ENCODE data around the gene CX3CL1. TPM values are rescaled to one million over a fixed set of nuclear protein-coding genes. Genes with fewer than 3 reads are reported as not detected.

The CX3CL1 gene
- polyA plus RNA-seq, 1 donor (not counting 4 experiments of a cell fraction or from before 2014, with no cell fraction given), result 0.47 TPM

- dilution Hi-C loops (cut with MboI; ENCODE audit: extremely low pct_ligation_motif_present, low sequenced_read_pairs), result no loop called here
Observed at GRCh38 chr16:57401943-57402640, 29.8 kb downstream of the CX3CL1 start.

DNA sequence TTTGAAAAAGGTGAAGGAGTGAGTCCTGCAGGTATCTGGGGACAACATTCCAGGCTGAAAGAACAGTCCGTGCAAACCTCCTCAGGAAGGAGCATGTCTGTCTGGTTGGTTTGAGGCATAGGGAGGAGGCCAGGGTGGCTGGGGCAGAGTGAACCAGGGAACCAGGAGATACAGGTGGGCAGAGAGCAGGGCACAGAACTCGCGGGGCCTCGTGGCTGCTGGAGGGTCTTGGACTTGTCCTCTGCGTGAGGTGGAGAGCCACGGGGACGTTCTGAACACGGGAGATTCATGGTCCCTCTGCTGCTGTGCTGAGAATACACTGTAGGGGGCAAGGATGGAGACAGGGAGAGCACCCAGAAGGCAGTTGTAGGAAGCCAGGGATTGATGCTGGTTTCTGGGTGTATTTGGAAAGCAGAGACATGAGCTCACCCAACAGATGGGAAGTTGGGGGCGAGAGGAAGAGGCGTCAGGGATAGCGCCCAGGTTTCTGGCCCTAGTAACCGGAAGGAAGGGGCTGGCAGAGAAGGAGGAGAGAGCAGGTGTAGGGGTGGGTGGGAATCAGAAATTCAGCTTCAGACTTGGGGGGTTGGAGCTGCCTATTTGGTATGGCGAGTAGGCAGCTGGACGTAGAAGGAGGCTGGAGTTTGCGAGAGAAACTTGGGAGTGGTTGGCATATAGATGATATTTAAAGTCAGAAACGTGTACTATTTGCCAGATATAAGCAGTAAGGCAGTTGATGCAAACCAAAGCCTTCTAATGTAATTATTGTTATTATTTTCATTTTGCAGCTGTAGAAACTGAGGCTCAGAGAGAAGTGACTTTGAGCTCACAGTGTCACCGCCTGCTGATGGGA, 31.9 kb downstream of the CX3CL1 start, which contains the start of gene CCL17:
Gene CCL17 (plus strand): TSS at position 803 of the 853 bp plus-strand sequence. CDS start 9,166 bp downstream, outside the sequence.
- Histone ChIP-seq H3K27me3 (ENCODE audit: control insufficient read depth, extremely low read depth, insufficient read depth, low read length) (peaks cover 14% of the 10 kb centered on the region), H3K9me3 (ENCODE audit: control insufficient read depth, low read depth, low read length) (peaks cover 1% of the 10 kb centered on the region), H3K9ac (ENCODE audit: control insufficient read depth, extremely low read depth, insufficient read depth, low read length) (no peak within 1 kb of the TSS), H3K9me1 (ENCODE audit: control insufficient read depth, extremely low read depth, insufficient read depth, low read length) (no peaks in the 10 kb centered on the region), H3K36me3 (ENCODE audit: control insufficient read depth in 2 of 2, extremely low read depth in 1 of 2, insufficient read depth in 2 of 2, low read length in 2 of 2) (no peaks in the 10 kb centered on the region), H3K4me3 (ENCODE audit: control insufficient read depth in 2 of 3, extremely low read depth in 1 of 3, insufficient read depth in 2 of 3, low read depth in 1 of 3, low read length in 3 of 3) (no peak within 1 kb of the TSS), H4K20me1 (ENCODE audit: control insufficient read depth, extremely low read depth, insufficient read depth, low read length) (no peaks in the 10 kb centered on the region), H2AFZ (ENCODE audit: control insufficient read depth, low read length) (no peak within 1 kb of the TSS), H3K4me1 (ENCODE audit: control insufficient read depth, extremely low read depth, insufficient read depth, low read length) (peaks cover 3% of the 10 kb centered on the region), H3K4me2 (ENCODE audit: control insufficient read depth, extremely low read depth, insufficient read depth, low read depth, low read length) (no peak within 1 kb of the TSS), H3K79me2 (ENCODE audit: control insufficient read depth, insufficient read depth, low read length) (no peaks in the 10 kb centered on the region), H3K27ac (ENCODE audit: control insufficient read depth, insufficient read depth, low read length) (no peak within 1 kb of the TSS)
- DNase-seq (ENCODE audit: low read depth, low spot score) (no peak), FAIRE-seq (no peak)
- dilution Hi-C loops (cut with MboI; ENCODE audit: extremely low pct_ligation_motif_present, low sequenced_read_pairs), result no loop called here
- TF ChIP-seq EZH2 (IDR thresholded peaks at IDR 0.05; ENCODE audit: low read length), result no peak
- TF ChIP-seq, protein P1, sequence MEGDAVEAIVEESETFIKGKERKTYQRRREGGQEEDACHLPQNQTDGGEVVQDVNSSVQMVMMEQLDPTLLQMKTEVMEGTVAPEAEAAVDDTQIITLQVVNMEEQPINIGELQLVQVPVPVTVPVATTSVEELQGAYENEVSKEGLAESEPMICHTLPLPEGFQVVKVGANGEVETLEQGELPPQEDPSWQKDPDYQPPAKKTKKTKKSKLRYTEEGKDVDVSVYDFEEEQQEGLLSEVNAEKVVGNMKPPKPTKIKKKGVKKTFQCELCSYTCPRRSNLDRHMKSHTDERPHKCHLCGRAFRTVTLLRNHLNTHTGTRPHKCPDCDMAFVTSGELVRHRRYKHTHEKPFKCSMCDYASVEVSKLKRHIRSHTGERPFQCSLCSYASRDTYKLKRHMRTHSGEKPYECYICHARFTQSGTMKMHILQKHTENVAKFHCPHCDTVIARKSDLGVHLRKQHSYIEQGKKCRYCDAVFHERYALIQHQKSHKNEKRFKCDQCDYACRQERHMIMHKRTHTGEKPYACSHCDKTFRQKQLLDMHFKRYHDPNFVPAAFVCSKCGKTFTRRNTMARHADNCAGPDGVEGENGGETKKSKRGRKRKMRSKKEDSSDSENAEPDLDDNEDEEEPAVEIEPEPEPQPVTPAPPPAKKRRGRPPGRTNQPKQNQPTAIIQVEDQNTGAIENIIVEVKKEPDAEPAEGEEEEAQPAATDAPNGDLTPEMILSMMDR (optimal IDR thresholded peaks at IDR 0.05 in 1 of 3, IDR thresholded peaks at IDR 0.05 in 1 of 3, conservative IDR thresholded peaks at IDR 0.05 in 1 of 3; ENCODE audit: extremely low read depth in 1 of 3, insufficient read depth in 2 of 3, low read length in 3 of 3), result no peak

More at GRCh38 chr16:57401943-57402640, 29.8 kb downstream of the CX3CL1 start:
- no peaks in the 10 kb centered on the region for H4K20me1 ChIP-seq (ENCODE audit: control insufficient read depth, extremely low read depth, insufficient read depth, low read length)
- H3K4me2 ChIP-seq (ENCODE audit: control insufficient read depth, extremely low read depth, insufficient read depth, low read depth, low read length), result no peak overlapping the region
- no peak overlapping the region for H2AFZ ChIP-seq (ENCODE audit: control insufficient read depth, low read length)
- H3K36me3 ChIP-seq (ENCODE audit: control insufficient read depth in 2 of 2, extremely low read depth in 1 of 2, insufficient read depth in 2 of 2, low read length in 2 of 2), result no peaks in the 10 kb centered on the region
- no peaks in the 10 kb centered on the region for H3K9me3 ChIP-seq (ENCODE audit: control insufficient read depth, low read depth, low read length)
- FAIRE-seq (no peak), DNase-seq (ENCODE audit: low read depth, low spot score) (no peak)
- H3K4me3 ChIP-seq (ENCODE audit: control insufficient read depth in 2 of 3, extremely low read depth in 1 of 3, insufficient read depth in 2 of 3, low read depth in 1 of 3, low read length in 3 of 3), result no peak overlapping the region
- H3K27ac ChIP-seq (ENCODE audit: control insufficient read depth, insufficient read depth, low read length), result no peak overlapping the region
- peaks cover 3% of the 10 kb centered on the region for H3K4me1 ChIP-seq (ENCODE audit: control insufficient read depth, extremely low read depth, insufficient read depth, low read length)
- no peak overlapping the region for H3K9ac ChIP-seq (ENCODE audit: control insufficient read depth, extremely low read depth, insufficient read depth, low read length)
- TF ChIP-seq, protein P1 (optimal IDR thresholded peaks at IDR 0.05 in 1 of 3, IDR thresholded peaks at IDR 0.05 in 1 of 3, conservative IDR thresholded peaks at IDR 0.05 in 1 of 3; ENCODE audit: extremely low read depth in 1 of 3, insufficient read depth in 2 of 3, low read length in 3 of 3), result no peak
- no peak for TF ChIP-seq EZH2 (IDR thresholded peaks at IDR 0.05; ENCODE audit: low read length)
- no peaks in the 10 kb centered on the region for H3K79me2 ChIP-seq (ENCODE audit: control insufficient read depth, insufficient read depth, low read length)
- H3K27me3 ChIP-seq (ENCODE audit: control insufficient read depth, extremely low read depth, insufficient read depth, low read length), result peaks cover 15% of the 10 kb centered on the region
- no peaks in the 10 kb centered on the region for H3K9me1 ChIP-seq (ENCODE audit: control insufficient read depth, extremely low read depth, insufficient read depth, low read length)

Data from keratinocyte (primary cell).